Lower leg skin (tissue), 3 donors: ENCODE data around the gene TTLL5.

Experiments
- CTCF ChIP-seq, 3 donors: fragments of 450-650 bp; IDR thresholded peaks; one replicate each; pipeline ENCODE4 v1.5.1; 2016; ENCODE audit warnings: antibody characterized with exemption in 3 of 3, mild to moderate bottlenecking in 3 of 3, moderate library complexity in 2 of 3
- POLR2A ChIP-seq, 2 donors: fragments of 450-650 bp; IDR thresholded peaks; one replicate each; pipeline ENCODE4 v1.6.1; 2016 to 2017; ENCODE audit warnings: antibody characterized with exemption in 2 of 2, mild to moderate bottlenecking in 1 of 2, moderate library complexity in 1 of 2

DNA sequence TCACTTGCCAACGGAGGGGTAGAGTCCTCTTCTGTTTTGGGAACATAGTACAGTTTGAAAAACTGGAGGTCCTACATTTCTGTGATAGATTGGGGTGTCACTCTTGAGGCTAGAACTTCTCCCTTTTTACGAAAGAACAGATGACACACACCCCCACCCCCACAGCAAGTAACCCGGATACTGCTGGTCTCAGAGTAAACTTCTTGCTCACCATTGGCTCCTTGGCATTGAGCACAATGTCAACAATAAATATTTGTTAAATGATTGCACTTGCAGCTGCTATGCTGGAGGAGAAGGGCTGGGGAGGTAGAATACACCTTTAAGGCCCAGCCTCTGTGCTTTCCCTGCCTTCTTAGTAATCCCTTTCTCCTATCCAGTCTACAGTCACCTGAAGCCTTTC lies 170.9 kb downstream of the TTLL5 start:
- TF ChIP-seq CTCF (IDR thresholded peaks at IDR 0.05): no peak
- no peak for TF ChIP-seq POLR2A (IDR thresholded peaks at IDR 0.05)
